Type B pancreatic cell (in vitro differentiated cells): ENCODE results near the gene PLA2G6. TPM values are rescaled to one million over a fixed set of nuclear protein-coding genes. Genes with fewer than 3 reads are reported as not detected.
"Not testable (repeated sequence)": the region's sequence is repeated elsewhere in the genome, so short reads cannot be mapped to it uniquely, and the experiment has no call there.

ENCODE experiments used
- DNase-seq: peaks from one replicate; pipeline ENCODE4 v3.0.0; 2021; ENCODE audit warnings: mixed read lengths; ENCODE audit not compliant: unreplicated experiment; ENCODE audit errors: extremely low spot score
- H3K27ac Mint-ChIP-seq: 2 replicates; pipeline ENCODE4 v1.8.0; 2021; ENCODE audit warnings: mild to moderate bottlenecking, mixed read lengths
- H3K27me3 Mint-ChIP-seq: 2 replicates; pipeline ENCODE4 v1.8.0; 2021; ENCODE audit warnings: mixed read lengths
- H3K36me3 Mint-ChIP-seq: 2 replicates; pipeline ENCODE4 v1.8.0; 2021; ENCODE audit warnings: mixed read lengths
- H3K4me1 Mint-ChIP-seq: one replicate; pipeline ENCODE4 v1.8.0; 2021; ENCODE audit warnings: mixed read lengths; ENCODE audit not compliant: unreplicated experiment
- H3K4me3 Mint-ChIP-seq: 2 replicates; pipeline ENCODE4 v1.8.0; 2021; ENCODE audit warnings: mild to moderate bottlenecking, mixed read lengths
- H3K9me3 Mint-ChIP-seq: 2 replicates; pipeline ENCODE4 v1.8.0; 2021; ENCODE audit warnings: mixed read lengths
- CTCF ChIP-seq: fragments of 200-600 bp; sonication (generic); conservative IDR thresholded peaks from 2 replicates; pipeline ENCODE4 v1.5.0; 2021; ENCODE audit warnings: antibody characterized with exemption, mild to moderate bottlenecking
- total RNA-seq: library from RNA; stranded (reverse); gene quantifications from 2 replicates; pipeline ENCODE4 v1.2.1, GENCODE V29; 2021; ENCODE audit warnings: low replicate concordance

PLA2G6 gene
- total RNA-seq, 1 donor from 2014 or later = 64.1 TPM

DNA sequence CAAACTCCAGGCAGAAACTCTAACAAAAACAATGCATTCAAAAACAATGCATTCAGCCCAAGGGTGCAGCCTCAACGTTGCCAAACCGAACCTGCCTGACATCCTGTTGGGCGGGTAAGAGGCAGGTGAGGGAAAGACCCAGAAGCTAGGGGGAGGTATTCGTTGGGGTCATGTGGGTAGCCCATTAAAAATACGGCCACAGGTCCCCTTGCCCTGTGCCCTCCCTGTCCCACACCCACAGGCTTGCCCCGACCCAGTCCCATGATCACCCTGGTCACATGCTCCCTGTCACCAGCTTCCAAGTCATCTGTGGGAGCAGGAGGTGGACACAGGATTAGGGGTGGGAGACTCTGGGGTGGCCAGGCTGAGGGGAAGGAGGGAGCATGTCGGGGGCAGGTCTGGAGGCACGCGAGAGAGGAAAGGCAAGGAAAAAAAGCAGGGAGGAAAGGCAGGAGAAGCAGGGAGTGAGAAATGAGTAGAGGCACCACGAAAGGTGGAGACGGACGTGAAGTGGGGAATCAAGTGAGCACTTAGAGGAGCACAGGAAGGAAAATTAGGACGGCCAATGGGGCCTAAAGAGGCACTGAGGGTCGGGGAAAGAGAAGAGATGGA is 683 bp downstream of the PLA2G6 start:
- H3K9me3 Mint-ChIP-seq = peaks cover 3% of the 10 kb centered on the region
- no peaks in the 10 kb centered on the region for H3K27me3 Mint-ChIP-seq
- DNase-seq = no peak
- peaks cover 30% of the 10 kb centered on the region for H3K4me1 Mint-ChIP-seq
- no peak for TF ChIP-seq CTCF
- peak overlapping the region; percentile 96 for H3K4me3 Mint-ChIP-seq
- peaks cover 3% of the 10 kb centered on the region for H3K36me3 Mint-ChIP-seq
- peak overlapping the region; percentile 100 for H3K27ac Mint-ChIP-seq

DNA sequence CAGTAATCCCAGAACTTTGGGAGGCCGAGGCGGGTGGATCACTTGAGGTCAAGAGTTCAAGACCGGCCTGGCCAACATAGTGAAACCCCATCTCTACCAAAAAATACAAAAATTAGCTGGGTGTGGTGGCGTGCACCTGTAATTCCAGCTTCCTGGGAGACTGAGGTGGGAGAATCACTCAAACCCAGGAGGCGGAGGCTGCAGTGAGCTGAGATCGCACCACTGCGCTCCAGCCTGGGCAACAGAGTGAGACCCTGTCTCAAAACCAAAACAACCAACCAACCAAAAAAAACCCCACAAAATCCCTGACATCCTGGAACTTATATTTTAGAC is 3.1 kb downstream of the PLA2G6 start:
- Mint-ChIP-seq H3K27ac (peak overlapping the region; percentile 100), H3K4me1 (peaks cover 34% of the 10 kb centered on the region)
- H3K9me3 Mint-ChIP-seq, H3K36me3 Mint-ChIP-seq, H3K4me3 Mint-ChIP-seq, H3K27me3 Mint-ChIP-seq, DNase-seq: not testable (repeated sequence)

GRCh38 chr22:38177926-38178604 is 3.6 kb downstream of the PLA2G6 start:
- Mint-ChIP-seq H3K9me3 (peaks cover 3% of the 10 kb centered on the region), H3K4me3 (peak overlapping the region; percentile 71), H3K27me3 (no peaks in the 10 kb centered on the region), H3K4me1 (peaks cover 34% of the 10 kb centered on the region), H3K27ac (peak overlapping the region; percentile 100), H3K36me3 (peaks cover 3% of the 10 kb centered on the region)
- no peak for DNase-seq
- no peak for TF ChIP-seq CTCF

GRCh38 chr22:38177571-38177925 is 4.1 kb downstream of the PLA2G6 start:
- not testable (repeated sequence) for H3K36me3 Mint-ChIP-seq, DNase-seq, H3K27me3 Mint-ChIP-seq, H3K9me3 Mint-ChIP-seq
- H3K4me3 Mint-ChIP-seq = peak overlapping the region; percentile 71
- peak overlapping the region; percentile 100 for H3K27ac Mint-ChIP-seq
- peaks cover 34% of the 10 kb centered on the region for H3K4me1 Mint-ChIP-seq

GRCh38 chr22:38177044-38177443 is 4.6 kb downstream of the PLA2G6 start:
- peaks cover 35% of the 10 kb centered on the region for H3K4me1 Mint-ChIP-seq
- no peak for DNase-seq
- peaks cover 3% of the 10 kb centered on the region for H3K9me3 Mint-ChIP-seq
- no peaks in the 10 kb centered on the region for H3K27me3 Mint-ChIP-seq
- peaks cover 4% of the 10 kb centered on the region for H3K36me3 Mint-ChIP-seq
- no peak for TF ChIP-seq CTCF
- peak overlapping the region; percentile 100 for H3K27ac Mint-ChIP-seq
- H3K4me3 Mint-ChIP-seq = no peak overlapping the region

DNA sequence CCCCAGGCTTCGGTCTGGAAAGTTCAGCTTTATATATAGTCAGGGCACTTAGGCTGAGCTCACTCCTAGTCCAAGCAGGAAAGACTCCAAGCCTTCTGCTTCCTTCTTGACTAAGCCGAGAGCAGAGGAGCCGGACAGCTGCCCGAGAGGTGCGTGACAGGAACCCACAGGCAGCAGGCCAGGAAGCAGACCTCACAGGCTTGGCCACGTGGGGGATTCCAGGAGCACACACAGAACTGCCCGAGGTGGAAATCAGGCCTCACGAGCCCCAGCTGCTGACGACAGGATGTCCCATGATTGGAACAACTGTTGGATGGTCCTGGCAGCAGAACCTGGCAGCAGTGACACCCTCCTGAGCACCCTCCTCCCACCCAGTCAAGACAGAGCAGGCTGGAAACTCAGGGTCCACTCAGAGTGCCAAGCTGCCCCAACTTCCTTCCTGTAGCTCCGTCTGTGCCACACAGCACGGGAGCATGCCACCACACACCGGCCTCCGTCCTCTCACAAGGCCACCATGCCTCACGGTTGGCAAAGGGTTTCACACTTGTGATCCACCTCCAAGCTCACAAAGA is 5.4 kb downstream of the PLA2G6 start:
- DNase-seq = no peak
- TF ChIP-seq CTCF = no peak
- peaks cover 7% of the 10 kb centered on the region for H3K36me3 Mint-ChIP-seq
- peak overlapping the region; percentile 100 for H3K27ac Mint-ChIP-seq
- peaks cover 36% of the 10 kb centered on the region for H3K4me1 Mint-ChIP-seq
- no peak overlapping the region for H3K4me3 Mint-ChIP-seq
- H3K9me3 Mint-ChIP-seq = peaks cover 3% of the 10 kb centered on the region
- H3K27me3 Mint-ChIP-seq = no peaks in the 10 kb centered on the region
